ENCODE results near the gene TUBGCP2. TPM values are rescaled to one million over a fixed set of nuclear protein-coding genes. Genes with fewer than 3 reads are reported as not detected.

The TUBGCP2 gene
- total and polyA plus RNA-seq, 2 of the 13 experiments (the other 11 are each of a cell fraction or from before 2014, with no cell fraction given): 21.3 to 34.5 TPM

- TF ChIP-seq ZNF407 (CRISPR knock-in tag; IDR thresholded peaks at IDR 0.05; ENCODE audit: not compliant biosample characterization): no peak
- TF ChIP-seq KDM4B (CRISPR knock-in tag; IDR thresholded peaks at IDR 0.05): no peak
- TF ChIP-seq CAMTA2 (CRISPR knock-in tag; IDR thresholded peaks at IDR 0.05; ENCODE audit: borderline replicate concordance): 0 out of 2 replicates have a peak, but pooled peaks have one; percentile 80
- TF ChIP-seq FOXP1 (IDR thresholded peaks at IDR 0.05): no peak
- TF ChIP-seq FOXP1 (CRISPR knock-in tag; IDR thresholded peaks at IDR 0.05): no peak
- TF ChIP-seq GPN1 (CRISPR knock-in tag; IDR thresholded peaks at IDR 0.05; ENCODE audit: borderline replicate concordance): no peak
- TF ChIP-seq ZBTB33 (CRISPR knock-in tag; IDR thresholded peaks at IDR 0.05): no peak
- TF ChIP-seq CEBPZ (IDR thresholded peaks at IDR 0.05; ENCODE audit: low read length): no peak
- TF ChIP-seq MNT (IDR thresholded peaks at IDR 0.05): no peak
- no peak for TF ChIP-seq ZSCAN12 (CRISPR knock-in tag; IDR thresholded peaks at IDR 0.05)
- TF ChIP-seq ETS1 (CRISPR knock-in tag; IDR thresholded peaks at IDR 0.05): no peak
- TF ChIP-seq NR2F2 (IDR thresholded peaks at IDR 0.05; ENCODE audit: borderline replicate concordance, low read depth): 0 out of 2 replicates have a peak, but pooled peaks have one; percentile 33
Measured at GRCh38 chr10:133356549-133357284, 48.0 kb upstream of the TUBGCP2 start (continued).
